ENCODE data around the gene SMTNL2. TPM values are rescaled to one million over a fixed set of nuclear protein-coding genes. Genes with fewer than 3 reads are reported as not detected.

The SMTNL2 gene
- total RNA-seq, 1 donor from 2014 or later = 22.0 TPM

DNA sequence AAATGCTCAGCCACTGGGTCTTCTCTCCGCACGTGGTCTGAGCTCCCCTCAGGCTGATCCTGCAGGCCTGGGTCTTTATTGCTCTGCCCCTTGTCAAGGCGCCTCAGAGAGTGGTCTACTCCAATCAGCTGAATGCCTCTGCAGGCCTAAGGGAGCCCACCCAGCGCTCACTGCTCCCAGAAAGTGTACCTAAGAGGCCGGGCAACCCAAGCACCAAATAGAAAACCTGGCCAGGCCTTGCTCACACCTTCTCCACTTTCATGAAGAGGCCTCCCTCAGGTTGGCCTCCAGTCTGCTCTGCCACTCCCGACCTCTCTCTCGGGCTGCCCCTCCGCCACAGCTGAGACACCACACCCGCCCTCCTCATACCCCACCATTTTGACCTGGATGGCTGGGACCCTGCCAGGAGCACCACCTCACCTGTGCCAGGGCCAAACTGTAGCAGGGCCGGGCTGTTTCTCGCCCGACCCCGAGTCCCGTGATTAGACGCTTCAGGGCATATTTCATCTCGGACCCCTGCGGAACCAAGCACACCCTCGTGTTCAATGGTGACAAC, 29.8 kb upstream of the SMTNL2 start:
- H3K27ac Mint-ChIP-seq (ENCODE audit: unreplicated experiment) = no peak overlapping the region
- H3K36me3 Mint-ChIP-seq (ENCODE audit: unreplicated experiment) = no peaks in the 10 kb centered on the region
- H3K9me3 Mint-ChIP-seq (ENCODE audit: unreplicated experiment) = no peaks in the 10 kb centered on the region
- TF ChIP-seq CTCF (IDR thresholded peaks at IDR 0.05; ENCODE audit: partially characterized antibody, unreplicated experiment) = no peak
- H3K4me3 Mint-ChIP-seq (ENCODE audit: unreplicated experiment) = peak overlapping the region; percentile 90
- H3K4me1 Mint-ChIP-seq (ENCODE audit: low read depth, unreplicated experiment) = peaks cover 15% of the 10 kb centered on the region
- DNase-seq = no peak
- H3K27me3 Mint-ChIP-seq (ENCODE audit: unreplicated experiment) = peaks cover 9% of the 10 kb centered on the region

GRCh38 chr17:4554997-4555799, 29.1 kb upstream of the SMTNL2 start, which contains the start of gene MYBBP1A:
TSS of gene MYBBP1A (minus strand) at chr17:4555384. CDS start at chr17:4555324, 60 bp downstream.
- no peaks in the 10 kb centered on the region for H3K36me3 Mint-ChIP-seq (ENCODE audit: unreplicated experiment)
- H3K9me3 Mint-ChIP-seq (ENCODE audit: unreplicated experiment) = no peaks in the 10 kb centered on the region
- peaks cover 9% of the 10 kb centered on the region for H3K27me3 Mint-ChIP-seq (ENCODE audit: unreplicated experiment)

DNA sequence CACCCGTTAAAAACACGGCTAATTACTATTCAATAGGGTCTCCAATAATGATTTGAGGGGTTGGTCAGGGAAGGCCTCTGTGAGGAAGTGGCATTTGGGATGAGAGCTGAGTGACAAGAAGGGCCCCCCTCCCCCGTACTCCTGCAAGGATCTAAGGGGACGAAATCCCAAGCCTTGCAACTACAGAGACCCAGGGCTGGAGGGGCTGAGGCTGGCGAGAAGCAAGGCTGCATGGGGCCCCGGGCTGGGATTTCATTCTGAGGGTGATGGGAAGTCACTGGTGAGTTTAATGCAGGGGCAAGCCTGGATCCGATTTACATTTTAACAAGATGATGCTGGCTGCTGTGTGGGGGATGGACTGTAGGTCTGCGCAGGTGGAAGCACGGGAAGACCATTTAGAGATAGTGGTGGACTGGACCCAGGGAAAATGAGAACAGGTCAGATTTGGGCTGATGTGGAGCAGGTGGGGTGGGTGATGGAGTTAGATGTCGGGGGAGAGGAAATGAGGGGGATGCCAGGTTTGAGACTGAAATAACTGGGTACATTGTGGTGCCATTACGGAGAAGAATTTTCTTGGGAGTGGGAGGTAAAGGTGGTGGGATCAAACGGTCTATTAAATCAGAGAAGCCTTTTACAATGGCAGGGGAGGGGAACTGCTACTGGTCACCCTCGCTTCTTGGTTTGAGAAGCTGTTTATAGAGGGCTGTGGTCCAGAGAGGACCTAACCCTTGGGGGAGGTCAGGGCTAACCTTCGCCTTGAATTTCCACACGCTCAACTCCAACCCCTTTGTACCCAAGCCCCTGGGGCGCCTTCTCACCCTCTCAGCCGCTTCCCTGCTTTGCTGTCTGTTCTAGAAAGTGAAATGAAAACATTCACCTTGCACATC, 28.2 kb upstream of the SMTNL2 start:
- DNase-seq = no peak
- no peak for TF ChIP-seq CTCF (IDR thresholded peaks at IDR 0.05; ENCODE audit: partially characterized antibody, unreplicated experiment)
- peak overlapping the region; percentile 90 for H3K4me3 Mint-ChIP-seq (ENCODE audit: unreplicated experiment)
- H3K9me3 Mint-ChIP-seq (ENCODE audit: unreplicated experiment) = no peaks in the 10 kb centered on the region
- peak overlapping the region; percentile 99 for H3K27ac Mint-ChIP-seq (ENCODE audit: unreplicated experiment)
- no peaks in the 10 kb centered on the region for H3K36me3 Mint-ChIP-seq (ENCODE audit: unreplicated experiment)
- peaks cover 19% of the 10 kb centered on the region for H3K4me1 Mint-ChIP-seq (ENCODE audit: low read depth, unreplicated experiment)
- H3K27me3 Mint-ChIP-seq (ENCODE audit: unreplicated experiment) = peaks cover 9% of the 10 kb centered on the region

More at GRCh38 chr17:4554997-4555799, 29.1 kb upstream of the SMTNL2 start, which contains the start of gene MYBBP1A:
- Mint-ChIP-seq H3K27ac (ENCODE audit: unreplicated experiment) (peak within 1 kb of the TSS; percentile 99), H3K4me1 (ENCODE audit: low read depth, unreplicated experiment) (peaks cover 15% of the 10 kb centered on the region), H3K4me3 (ENCODE audit: unreplicated experiment) (peak within 1 kb of the TSS; percentile 90)
- no peak for TF ChIP-seq CTCF (IDR thresholded peaks at IDR 0.05; ENCODE audit: partially characterized antibody, unreplicated experiment)
- DNase-seq = peak; percentile 98

GRCh38 chr17:4556996-4557395, 27.3 kb upstream of the SMTNL2 start:
- Mint-ChIP-seq H3K4me3 (ENCODE audit: unreplicated experiment) (peak overlapping the region; percentile 90), H3K27me3 (ENCODE audit: unreplicated experiment) (peaks cover 9% of the 10 kb centered on the region), H3K9me3 (ENCODE audit: unreplicated experiment) (no peaks in the 10 kb centered on the region), H3K4me1 (ENCODE audit: low read depth, unreplicated experiment) (peaks cover 20% of the 10 kb centered on the region), H3K27ac (ENCODE audit: unreplicated experiment) (peak overlapping the region; percentile 99), H3K36me3 (ENCODE audit: unreplicated experiment) (no peaks in the 10 kb centered on the region)
- no peak for DNase-seq
- TF ChIP-seq CTCF (IDR thresholded peaks at IDR 0.05; ENCODE audit: partially characterized antibody, unreplicated experiment) = no peak
